ENCODE measurements around the gene SPAG9.

- TF ChIP-seq POLR2A (IDR thresholded peaks at IDR 0.05) (no peak), CTCF (IDR thresholded peaks at IDR 0.05) (no peak), POLR2AphosphoS5 (IDR thresholded peaks at IDR 0.05) (no peak), EP300 (IDR thresholded peaks at IDR 0.05; ENCODE audit: low read depth) (no peak)
Observed at GRCh38 chr17:51144266-51145022, 23.8 kb upstream of the SPAG9 start.
